ENCODE results near the gene HSPH1.
"Not testable (repeated sequence)": the region's sequence is repeated elsewhere in the genome, so short reads cannot be mapped to it uniquely, and the experiment has no call there.

The HSPH1 gene

DNA sequence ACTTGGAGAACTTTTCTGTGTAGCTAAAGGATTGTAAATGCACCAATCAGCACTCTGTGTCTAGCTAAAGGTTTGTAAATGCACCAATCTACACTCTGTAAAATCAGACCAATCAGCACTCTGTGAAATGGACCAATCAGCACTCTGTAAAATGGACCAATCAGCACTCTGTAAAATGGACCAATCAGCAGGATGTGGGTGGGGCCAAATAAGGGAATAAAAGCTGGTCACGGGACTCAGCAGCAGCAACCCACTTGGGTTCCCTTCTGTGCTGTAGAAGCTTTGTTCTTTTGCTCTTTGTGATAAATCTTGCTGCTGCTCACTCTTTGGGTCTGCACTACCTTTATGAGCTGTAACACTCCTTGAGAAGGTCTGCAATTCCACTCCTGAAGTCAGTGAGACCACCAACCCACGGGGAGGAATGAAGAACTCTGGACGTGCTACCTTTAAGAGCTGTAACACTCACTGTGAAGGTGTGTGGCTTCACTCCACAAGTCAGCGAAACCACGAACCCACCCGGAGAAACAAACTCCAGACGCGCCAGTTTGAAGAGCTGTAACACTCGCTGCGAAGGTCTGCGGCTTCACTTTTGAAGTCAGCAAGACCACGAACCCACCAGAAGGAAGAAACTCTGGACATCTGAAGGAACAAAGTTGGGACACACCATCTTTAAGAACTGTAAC, 16.2 kb upstream of the HSPH1 start:
- not testable (repeated sequence) for H3K27me3 ChIP-seq (ENCODE audit: control insufficient read depth in 2 of 2, insufficient read depth in 2 of 2, low read length in 2 of 2); H3K27ac ChIP-seq (ENCODE audit: low read depth in 2 of 2, low read length in 2 of 2); H3K9me3 ChIP-seq (ENCODE audit: control insufficient read depth in 2 of 2, low read length in 2 of 2); H3K9ac ChIP-seq (ENCODE audit: low read depth in 1 of 2, low read length in 2 of 2); H3K36me3 ChIP-seq (ENCODE audit: control insufficient read depth in 2 of 2, insufficient read depth in 2 of 2, low read length in 2 of 2); H3K4me3 ChIP-seq (ENCODE audit: low read length in 2 of 2); H3K4me1 ChIP-seq (ENCODE audit: control insufficient read depth in 2 of 2, insufficient read depth in 2 of 2, low read length in 2 of 2)

DNA sequence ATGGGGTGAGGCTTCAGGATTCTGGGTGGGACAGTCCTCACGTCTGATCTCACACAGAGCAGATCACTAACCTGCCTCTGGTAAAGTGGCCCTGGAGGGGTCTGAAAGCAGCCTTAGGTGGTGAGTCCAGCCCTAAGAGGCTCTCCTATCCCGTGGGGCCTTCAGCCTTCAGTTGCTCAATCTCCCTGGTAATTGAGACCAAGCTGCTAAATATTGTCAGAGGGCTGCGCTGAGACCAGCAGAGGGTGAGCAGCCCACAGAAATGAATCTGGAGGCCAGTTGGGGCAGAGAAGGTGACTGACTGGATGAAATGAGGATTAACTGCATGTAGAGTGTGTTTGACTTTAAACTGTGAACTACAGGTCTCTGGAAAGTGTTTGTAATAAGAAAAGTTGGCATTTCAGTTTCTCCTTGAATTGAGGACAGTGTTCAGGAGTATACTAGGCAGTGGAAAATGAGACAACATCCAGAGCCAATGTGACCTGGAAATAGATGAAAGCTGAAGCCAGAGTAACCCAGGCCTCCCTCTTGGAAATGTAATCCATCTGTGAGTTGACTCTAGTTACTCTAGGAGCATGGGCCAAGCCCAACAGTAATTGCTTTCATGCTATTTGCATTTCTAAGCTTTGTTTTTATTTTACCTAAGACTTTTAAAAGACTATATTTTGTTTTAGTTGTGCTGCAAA, 14.3 kb upstream of the HSPH1 start:
- Histone ChIP-seq H3K36me3 (ENCODE audit: control insufficient read depth in 2 of 2, insufficient read depth in 2 of 2, low read length in 2 of 2) (no peaks in the 10 kb centered on the region), H3K9me3 (ENCODE audit: control insufficient read depth in 2 of 2, low read length in 2 of 2) (no peaks in the 10 kb centered on the region), H3K4me1 (ENCODE audit: control insufficient read depth in 2 of 2, insufficient read depth in 2 of 2, low read length in 2 of 2) (no peaks in the 10 kb centered on the region), H3K27ac (ENCODE audit: low read depth in 2 of 2, low read length in 2 of 2) (no peak overlapping the region), H3K27me3 (ENCODE audit: control insufficient read depth in 2 of 2, insufficient read depth in 2 of 2, low read length in 2 of 2) (no peaks in the 10 kb centered on the region), H3K9ac (ENCODE audit: low read depth in 1 of 2, low read length in 2 of 2) (no peak overlapping the region), H3K4me3 (ENCODE audit: low read length in 2 of 2) (no peak overlapping the region)

DNA sequence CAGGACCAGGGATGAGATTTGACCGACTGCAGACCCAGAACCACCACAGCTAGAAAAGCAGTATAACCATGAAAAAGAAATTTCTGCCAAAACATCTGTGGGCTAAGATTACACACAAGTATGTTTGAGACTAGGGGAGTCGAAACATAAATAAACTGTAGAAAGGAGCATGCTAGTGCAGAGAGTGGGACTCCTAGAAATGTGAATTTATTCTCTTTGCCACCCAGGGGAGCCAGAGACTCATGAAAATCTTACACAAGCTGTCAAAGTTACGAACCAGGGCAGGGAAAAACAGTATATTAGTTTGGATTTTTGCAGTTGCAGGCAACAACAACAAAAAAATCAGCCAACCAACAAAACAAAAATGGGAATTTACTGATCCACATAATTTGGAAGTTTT, 12.3 kb upstream of the HSPH1 start:
- H3K4me1 ChIP-seq (ENCODE audit: control insufficient read depth in 2 of 2, insufficient read depth in 2 of 2, low read length in 2 of 2) = no peaks in the 10 kb centered on the region
- no peak overlapping the region for H3K9ac ChIP-seq (ENCODE audit: low read depth in 1 of 2, low read length in 2 of 2)
- no peak overlapping the region for H3K4me3 ChIP-seq (ENCODE audit: low read length in 2 of 2)
- no peaks in the 10 kb centered on the region for H3K9me3 ChIP-seq (ENCODE audit: control insufficient read depth in 2 of 2, low read length in 2 of 2)
- H3K27me3 ChIP-seq (ENCODE audit: control insufficient read depth in 2 of 2, insufficient read depth in 2 of 2, low read length in 2 of 2) = no peaks in the 10 kb centered on the region
- H3K36me3 ChIP-seq (ENCODE audit: control insufficient read depth in 2 of 2, insufficient read depth in 2 of 2, low read length in 2 of 2) = no peaks in the 10 kb centered on the region
- no peak overlapping the region for H3K27ac ChIP-seq (ENCODE audit: low read depth in 2 of 2, low read length in 2 of 2)

DNA sequence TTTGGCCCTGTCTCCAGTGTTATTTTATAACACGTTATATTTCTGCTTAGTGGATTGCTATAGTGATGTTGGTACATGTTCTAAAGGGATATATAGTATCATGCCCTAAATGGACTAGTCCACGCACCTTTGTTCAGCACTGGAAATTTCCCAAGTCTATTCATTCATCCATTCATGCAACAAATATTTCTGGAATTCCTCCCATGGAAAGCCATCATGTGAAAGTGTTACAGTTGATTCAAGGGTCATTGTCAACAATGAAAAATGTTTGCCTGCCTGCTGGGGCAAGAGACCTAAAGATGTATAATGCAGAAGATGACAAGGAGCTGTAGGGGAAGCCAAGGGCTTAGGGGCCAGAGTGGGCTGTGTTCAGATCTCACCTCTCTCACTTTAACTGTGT, 10.8 kb upstream of the HSPH1 start:
- peaks cover 0 to 4% of the 10 kb centered on the region in 2 donors for H3K4me1 ChIP-seq (ENCODE audit: control insufficient read depth in 2 of 2, insufficient read depth in 2 of 2, low read length in 2 of 2)
- H3K36me3 ChIP-seq (ENCODE audit: control insufficient read depth in 2 of 2, insufficient read depth in 2 of 2, low read length in 2 of 2) = no peaks in the 10 kb centered on the region
- H3K9me3 ChIP-seq (ENCODE audit: control insufficient read depth in 2 of 2, low read length in 2 of 2) = no peaks in the 10 kb centered on the region
- H3K27me3 ChIP-seq (ENCODE audit: control insufficient read depth in 2 of 2, insufficient read depth in 2 of 2, low read length in 2 of 2) = no peaks in the 10 kb centered on the region
- no peak overlapping the region for H3K9ac ChIP-seq (ENCODE audit: low read depth in 1 of 2, low read length in 2 of 2)
- H3K4me3 ChIP-seq (ENCODE audit: low read length in 2 of 2) = no peak overlapping the region
- H3K27ac ChIP-seq (ENCODE audit: low read depth in 2 of 2, low read length in 2 of 2) = no peak overlapping the region

DNA sequence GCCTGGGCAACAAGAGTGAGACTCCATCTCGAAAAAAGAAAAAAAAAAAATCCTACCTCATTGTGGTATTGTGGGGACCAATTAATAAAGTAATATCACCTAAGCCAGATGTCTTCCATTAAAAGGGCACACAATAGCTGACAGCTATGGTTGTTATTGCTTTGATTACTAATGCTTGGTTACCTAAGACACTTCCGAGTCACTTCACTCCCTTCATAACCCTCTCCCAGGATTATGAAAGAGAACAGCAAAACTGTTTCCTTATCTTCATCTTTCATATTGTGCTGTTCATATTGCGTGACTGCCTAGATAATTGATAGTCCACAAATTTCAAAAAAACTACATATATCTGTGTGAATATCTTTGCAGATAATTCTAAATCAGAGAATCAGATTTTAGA, 10.3 kb upstream of the HSPH1 start:
- no peaks in the 10 kb centered on the region for H3K36me3 ChIP-seq (ENCODE audit: control insufficient read depth in 2 of 2, insufficient read depth in 2 of 2, low read length in 2 of 2)
- no peak overlapping the region for H3K27ac ChIP-seq (ENCODE audit: low read depth in 2 of 2, low read length in 2 of 2)
- no peak overlapping the region for H3K9ac ChIP-seq (ENCODE audit: low read depth in 1 of 2, low read length in 2 of 2)
- no peaks in the 10 kb centered on the region for H3K9me3 ChIP-seq (ENCODE audit: control insufficient read depth in 2 of 2, low read length in 2 of 2)
- no peak overlapping the region for H3K4me3 ChIP-seq (ENCODE audit: low read length in 2 of 2)
- peaks cover 0 to 4% of the 10 kb centered on the region in 2 donors for H3K4me1 ChIP-seq (ENCODE audit: control insufficient read depth in 2 of 2, insufficient read depth in 2 of 2, low read length in 2 of 2)
- no peaks in the 10 kb centered on the region for H3K27me3 ChIP-seq (ENCODE audit: control insufficient read depth in 2 of 2, insufficient read depth in 2 of 2, low read length in 2 of 2)

DNA sequence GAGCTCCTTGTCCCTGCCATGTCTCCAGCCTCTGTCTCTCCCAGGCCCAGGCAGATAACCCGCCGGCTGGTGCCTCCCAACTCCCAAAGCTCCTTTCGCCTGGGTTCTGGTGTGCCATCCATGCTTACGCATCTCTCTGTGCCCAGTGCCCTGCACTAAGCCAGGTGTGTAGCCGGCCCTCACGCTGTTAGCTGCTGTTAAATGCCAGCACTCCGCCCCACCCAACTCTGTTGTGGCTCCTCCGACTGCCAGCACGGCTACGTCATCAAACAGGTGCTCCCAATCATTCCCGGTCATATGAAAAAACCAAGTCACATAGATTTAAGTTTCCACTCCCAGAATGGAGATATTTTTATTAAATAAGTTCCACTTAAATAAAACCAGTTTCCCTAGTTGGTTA, 7.0 kb upstream of the HSPH1 start:
- Histone ChIP-seq H3K9me3 (ENCODE audit: control insufficient read depth in 2 of 2, low read length in 2 of 2) (no peaks in the 10 kb centered on the region), H3K4me1 (ENCODE audit: control insufficient read depth in 2 of 2, insufficient read depth in 2 of 2, low read length in 2 of 2) (peaks cover 0 to 4% of the 10 kb centered on the region in 2 donors), H3K36me3 (ENCODE audit: control insufficient read depth in 2 of 2, insufficient read depth in 2 of 2, low read length in 2 of 2) (no peaks in the 10 kb centered on the region), H3K4me3 (ENCODE audit: low read length in 2 of 2) (no peak overlapping the region), H3K27me3 (ENCODE audit: control insufficient read depth in 2 of 2, insufficient read depth in 2 of 2, low read length in 2 of 2) (no peaks in the 10 kb centered on the region), H3K9ac (ENCODE audit: low read depth in 1 of 2, low read length in 2 of 2) (no peak overlapping the region), H3K27ac (ENCODE audit: low read depth in 2 of 2, low read length in 2 of 2) (no peak overlapping the region)

DNA sequence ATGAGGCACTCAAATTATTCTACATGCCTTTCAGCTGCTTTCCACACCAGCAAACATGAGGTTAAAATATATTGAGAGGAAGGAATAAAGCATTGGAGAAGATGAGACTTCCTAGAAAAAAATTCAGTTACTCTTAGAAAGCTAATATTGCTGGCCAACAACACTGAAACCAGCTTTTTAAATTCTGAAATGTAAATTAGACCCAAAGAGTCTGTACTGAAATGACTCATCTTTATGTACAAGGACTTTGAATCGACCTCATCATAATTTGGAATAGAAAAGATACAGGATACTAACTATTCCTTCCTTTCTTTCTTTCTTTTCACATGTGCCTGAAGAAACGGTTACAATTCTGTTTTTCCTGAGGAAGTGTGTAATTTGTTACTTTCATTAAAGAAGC, 6.5 kb upstream of the HSPH1 start:
- H3K9me3 ChIP-seq (ENCODE audit: control insufficient read depth in 2 of 2, low read length in 2 of 2) = no peaks in the 10 kb centered on the region

DNA sequence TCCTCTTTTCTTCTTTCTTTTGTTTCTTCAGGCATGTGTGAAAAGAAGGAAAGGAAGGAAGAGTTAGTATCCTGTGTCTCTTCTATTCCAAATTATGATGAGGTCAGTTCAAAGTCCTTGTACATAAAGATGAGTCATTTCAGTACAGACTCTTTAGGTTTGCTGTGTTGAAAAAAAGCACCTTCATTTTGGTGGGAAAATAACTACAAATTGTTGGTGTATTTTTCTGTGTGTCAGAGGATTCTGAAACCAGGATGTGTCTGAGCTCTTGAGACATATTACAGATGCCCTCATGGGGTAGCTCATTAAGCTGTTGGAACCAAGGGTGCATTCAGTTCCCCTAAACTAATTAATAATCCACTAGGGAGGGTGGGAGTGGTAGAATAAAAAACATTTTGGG, 5.8 kb upstream of the HSPH1 start:
- no peaks in the 10 kb centered on the region for H3K27me3 ChIP-seq (ENCODE audit: control insufficient read depth in 2 of 2, insufficient read depth in 2 of 2, low read length in 2 of 2)
- H3K4me3 ChIP-seq (ENCODE audit: low read length in 2 of 2) = no peak overlapping the region

More for the DNA sequence above, 6.5 kb upstream of the HSPH1 start:
- no peak overlapping the region for H3K27ac ChIP-seq (ENCODE audit: low read depth in 2 of 2, low read length in 2 of 2)
- H3K4me1 ChIP-seq (ENCODE audit: control insufficient read depth in 2 of 2, insufficient read depth in 2 of 2, low read length in 2 of 2) = peaks cover under 1 to 4% of the 10 kb centered on the region in 2 donors
- H3K9ac ChIP-seq (ENCODE audit: low read depth in 1 of 2, low read length in 2 of 2) = no peak overlapping the region
- no peaks in the 10 kb centered on the region for H3K27me3 ChIP-seq (ENCODE audit: control insufficient read depth in 2 of 2, insufficient read depth in 2 of 2, low read length in 2 of 2)
- H3K4me3 ChIP-seq (ENCODE audit: low read length in 2 of 2) = no peak overlapping the region
- H3K36me3 ChIP-seq (ENCODE audit: control insufficient read depth in 2 of 2, insufficient read depth in 2 of 2, low read length in 2 of 2) = no peaks in the 10 kb centered on the region

DNA sequence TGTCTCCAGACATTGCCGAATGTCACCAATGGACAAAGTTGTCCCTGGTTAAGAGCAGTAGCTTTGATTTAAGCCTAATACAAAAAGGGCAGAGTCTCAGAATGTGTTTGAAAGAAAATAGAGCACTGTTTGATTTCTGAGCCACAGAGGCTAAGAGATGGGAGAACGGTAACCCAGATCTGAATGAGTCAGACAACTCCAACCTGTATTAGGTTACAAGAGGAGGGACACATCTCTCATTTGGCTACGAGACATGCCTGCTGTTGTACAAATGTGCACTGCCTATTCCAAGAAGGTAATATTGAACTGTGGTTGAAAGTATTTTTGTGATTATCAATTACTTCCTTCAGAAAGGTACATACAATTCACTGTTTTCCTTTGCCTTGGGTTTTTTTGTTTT, 4.9 kb upstream of the HSPH1 start:
- H3K27me3 ChIP-seq (ENCODE audit: control insufficient read depth in 2 of 2, insufficient read depth in 2 of 2, low read length in 2 of 2) = no peaks in the 10 kb centered on the region
- H3K9me3 ChIP-seq (ENCODE audit: control insufficient read depth in 2 of 2, low read length in 2 of 2) = no peaks in the 10 kb centered on the region
- no peak overlapping the region for H3K27ac ChIP-seq (ENCODE audit: low read depth in 2 of 2, low read length in 2 of 2)
- no peak overlapping the region for H3K9ac ChIP-seq (ENCODE audit: low read depth in 1 of 2, low read length in 2 of 2)
- H3K36me3 ChIP-seq (ENCODE audit: control insufficient read depth in 2 of 2, insufficient read depth in 2 of 2, low read length in 2 of 2) = no peaks in the 10 kb centered on the region
- H3K4me3 ChIP-seq (ENCODE audit: low read length in 2 of 2) = no peak overlapping the region
- H3K4me1 ChIP-seq (ENCODE audit: control insufficient read depth in 2 of 2, insufficient read depth in 2 of 2, low read length in 2 of 2) = peaks cover 6 to 10% of the 10 kb centered on the region in 2 donors

More for the DNA sequence above, 5.8 kb upstream of the HSPH1 start:
- H3K9me3 ChIP-seq (ENCODE audit: control insufficient read depth in 2 of 2, low read length in 2 of 2) = no peaks in the 10 kb centered on the region
- no peak overlapping the region for H3K9ac ChIP-seq (ENCODE audit: low read depth in 1 of 2, low read length in 2 of 2)
- no peak overlapping the region for H3K27ac ChIP-seq (ENCODE audit: low read depth in 2 of 2, low read length in 2 of 2)
- H3K4me1 ChIP-seq (ENCODE audit: control insufficient read depth in 2 of 2, insufficient read depth in 2 of 2, low read length in 2 of 2) = peaks cover 6 to 10% of the 10 kb centered on the region in 2 donors
- no peaks in the 10 kb centered on the region for H3K36me3 ChIP-seq (ENCODE audit: control insufficient read depth in 2 of 2, insufficient read depth in 2 of 2, low read length in 2 of 2)

DNA sequence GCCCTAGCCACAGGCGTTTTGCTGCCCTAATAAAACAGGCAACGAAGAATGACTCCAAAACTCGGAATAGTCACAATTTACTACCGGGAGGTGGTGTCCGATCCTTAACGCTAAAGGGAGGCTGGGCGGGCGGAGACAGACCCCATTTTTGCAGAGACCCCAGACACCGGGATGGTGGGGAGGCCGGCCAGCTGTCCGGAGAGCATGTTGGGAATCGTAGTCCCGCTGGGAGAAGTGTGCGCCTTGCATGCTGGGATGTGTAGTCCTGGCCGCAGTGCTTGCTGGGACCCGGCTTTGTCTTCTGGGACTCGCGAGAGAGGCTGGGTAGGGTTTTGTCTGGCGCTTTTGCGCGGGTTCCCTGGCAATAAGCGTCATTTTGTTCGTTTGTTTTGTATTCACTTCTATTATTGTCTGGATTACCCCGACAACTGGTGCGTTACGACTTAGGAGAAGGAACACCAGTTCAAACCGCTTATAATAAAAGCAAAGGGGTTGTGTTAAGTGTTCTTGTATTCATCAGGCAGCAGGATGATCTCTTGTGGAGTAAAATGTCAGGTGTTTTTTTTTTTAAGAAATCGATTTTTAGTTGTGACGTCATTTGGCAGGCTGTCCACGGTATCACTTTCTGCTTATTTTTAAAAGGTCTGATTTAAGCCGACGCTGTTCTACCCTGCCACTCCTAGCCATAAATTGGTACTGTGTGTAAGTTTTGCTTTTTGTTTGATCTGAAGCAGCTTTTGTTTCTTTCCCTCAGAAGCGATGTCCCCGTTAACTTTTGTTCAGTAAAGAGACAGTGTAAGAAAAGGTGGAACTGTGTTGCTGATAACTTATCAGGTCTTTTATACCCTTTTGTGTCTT, 676 bp upstream of the HSPH1 start:
- Histone ChIP-seq H3K9ac (ENCODE audit: low read depth in 1 of 2, low read length in 2 of 2) (peak overlapping the region; percentile 77 to 78), H3K9me3 (ENCODE audit: control insufficient read depth in 2 of 2, low read length in 2 of 2) (no peaks in the 10 kb centered on the region), H3K27ac (ENCODE audit: low read depth in 2 of 2, low read length in 2 of 2) (peak overlapping the region; percentile 71 to 84), H3K4me1 (ENCODE audit: control insufficient read depth in 2 of 2, insufficient read depth in 2 of 2, low read length in 2 of 2) (peaks cover 12 to 13% of the 10 kb centered on the region in 2 donors), H3K27me3 (ENCODE audit: control insufficient read depth in 2 of 2, insufficient read depth in 2 of 2, low read length in 2 of 2) (no peaks in the 10 kb centered on the region), H3K4me3 (ENCODE audit: low read length in 2 of 2) (peak overlapping the region; percentile 84 to 98), H3K36me3 (ENCODE audit: control insufficient read depth in 2 of 2, insufficient read depth in 2 of 2, low read length in 2 of 2) (peaks cover 0 to 3% of the 10 kb centered on the region in 2 donors)
